Epithelial cell of proximal tubule (primary cell): Measurements from ENCODE around the gene SIGLEC10. TPM values are rescaled to one million over a fixed set of nuclear protein-coding genes. Genes with fewer than 3 reads are reported as not detected.
"Not testable (repeated sequence)": the region's sequence is repeated elsewhere in the genome, so short reads cannot be mapped to it uniquely, and the experiment has no call there.

Experiments
- DNase-seq: peaks from one replicate; pipeline ENCODE4 v3.0.0-alpha.2; 2011; ENCODE audit warnings: low read depth
- H3K4me3 ChIP-seq: 2 replicates; pipeline ENCODE4 v1.5.1; 2011; ENCODE audit warnings: low read depth, mild to moderate bottlenecking, low read length
- total RNA-seq: library from RNA; depleted of rRNA; stranded (reverse); fragments of >200 nt; gene quantifications from 2 replicates; pipeline ENCODE4 v1.2.3, GENCODE V29; 2015
- TF ChIP-seq, protein P1 (sequence below): conservative IDR thresholded peaks from 2 replicates; pipeline ENCODE4 v1.5.1; 2012; ENCODE audit warnings: low read depth, mild to moderate bottlenecking, low read length

Gene SIGLEC10
- total RNA-seq, 1 donor from 2014 or later = not detected

DNA sequence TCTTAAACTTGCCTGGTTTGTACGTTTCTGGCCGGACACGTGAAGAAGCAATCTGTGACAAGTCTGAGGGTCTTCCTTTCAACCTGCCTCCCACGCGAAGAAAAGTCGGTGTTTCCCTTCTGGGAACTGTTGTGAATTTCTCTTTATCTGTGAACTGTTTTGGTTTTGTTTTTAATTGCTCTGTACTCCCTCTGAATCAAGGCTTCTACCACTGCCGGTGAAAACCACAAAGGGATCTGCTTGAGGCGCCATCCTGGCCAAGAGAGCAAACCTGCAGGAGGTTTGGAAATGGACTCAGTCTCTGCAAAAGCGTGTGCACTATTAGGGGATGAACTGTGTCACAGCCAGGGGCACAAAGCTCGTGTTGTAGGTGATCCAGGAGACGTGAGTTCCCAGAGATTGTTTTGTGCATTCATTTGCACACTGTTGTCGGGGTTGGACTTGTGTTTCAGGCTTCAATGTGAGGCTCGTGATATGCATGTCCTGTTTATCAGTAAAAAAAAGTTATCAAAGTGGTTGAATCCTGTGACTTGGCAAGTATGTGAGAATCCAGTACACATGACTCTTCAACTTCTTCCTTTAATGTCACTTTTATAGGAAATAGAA, 31.1 kb upstream of the SIGLEC10 start:
- H3K4me3 ChIP-seq = no peak overlapping the region
- TF ChIP-seq, protein P1, sequence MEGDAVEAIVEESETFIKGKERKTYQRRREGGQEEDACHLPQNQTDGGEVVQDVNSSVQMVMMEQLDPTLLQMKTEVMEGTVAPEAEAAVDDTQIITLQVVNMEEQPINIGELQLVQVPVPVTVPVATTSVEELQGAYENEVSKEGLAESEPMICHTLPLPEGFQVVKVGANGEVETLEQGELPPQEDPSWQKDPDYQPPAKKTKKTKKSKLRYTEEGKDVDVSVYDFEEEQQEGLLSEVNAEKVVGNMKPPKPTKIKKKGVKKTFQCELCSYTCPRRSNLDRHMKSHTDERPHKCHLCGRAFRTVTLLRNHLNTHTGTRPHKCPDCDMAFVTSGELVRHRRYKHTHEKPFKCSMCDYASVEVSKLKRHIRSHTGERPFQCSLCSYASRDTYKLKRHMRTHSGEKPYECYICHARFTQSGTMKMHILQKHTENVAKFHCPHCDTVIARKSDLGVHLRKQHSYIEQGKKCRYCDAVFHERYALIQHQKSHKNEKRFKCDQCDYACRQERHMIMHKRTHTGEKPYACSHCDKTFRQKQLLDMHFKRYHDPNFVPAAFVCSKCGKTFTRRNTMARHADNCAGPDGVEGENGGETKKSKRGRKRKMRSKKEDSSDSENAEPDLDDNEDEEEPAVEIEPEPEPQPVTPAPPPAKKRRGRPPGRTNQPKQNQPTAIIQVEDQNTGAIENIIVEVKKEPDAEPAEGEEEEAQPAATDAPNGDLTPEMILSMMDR = no peak
- no peak for DNase-seq

DNA sequence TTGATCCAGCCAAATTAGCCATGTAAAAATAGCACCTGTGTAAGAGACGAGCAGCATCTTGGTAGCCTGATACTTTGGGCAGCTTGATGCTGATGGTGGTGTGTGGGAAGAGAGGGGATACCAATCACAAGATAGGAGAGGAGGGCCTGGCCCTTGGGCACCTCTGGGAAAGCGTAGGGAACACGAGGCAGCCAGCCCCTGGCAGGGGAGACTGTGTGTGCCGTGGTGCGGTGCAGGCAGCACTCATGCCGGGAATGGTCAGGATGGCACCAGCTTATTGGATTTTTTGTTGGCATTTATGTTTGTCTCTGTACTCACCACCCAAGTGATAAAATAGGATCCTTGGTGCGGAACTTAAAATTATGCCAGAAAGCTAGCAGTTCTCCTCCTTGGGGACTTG, 30.6 kb upstream of the SIGLEC10 start:
- DNase-seq = no peak
- no peak overlapping the region for H3K4me3 ChIP-seq
- TF ChIP-seq, protein P1 = no peak

DNA sequence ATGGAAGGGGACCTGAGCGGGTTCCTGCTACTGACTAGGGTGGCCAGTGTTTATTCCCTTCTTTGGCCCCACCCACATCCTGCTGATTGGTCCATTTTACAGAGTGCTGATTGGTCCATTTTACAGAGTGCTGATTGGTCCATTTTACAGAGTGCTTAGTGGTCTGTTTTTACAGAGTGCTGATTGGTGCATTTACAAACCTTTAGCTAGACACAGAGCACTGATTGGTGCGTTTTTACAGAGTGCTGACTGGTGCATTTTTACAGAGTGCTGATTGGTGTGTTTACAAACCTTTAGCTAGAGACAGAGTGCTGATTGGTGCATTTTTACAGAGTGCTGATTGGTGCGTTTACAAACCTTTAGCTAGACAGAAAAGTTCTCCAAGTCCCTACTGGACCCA, 30.1 kb upstream of the SIGLEC10 start:
- not testable (repeated sequence) for DNase-seq, H3K4me3 ChIP-seq

DNA sequence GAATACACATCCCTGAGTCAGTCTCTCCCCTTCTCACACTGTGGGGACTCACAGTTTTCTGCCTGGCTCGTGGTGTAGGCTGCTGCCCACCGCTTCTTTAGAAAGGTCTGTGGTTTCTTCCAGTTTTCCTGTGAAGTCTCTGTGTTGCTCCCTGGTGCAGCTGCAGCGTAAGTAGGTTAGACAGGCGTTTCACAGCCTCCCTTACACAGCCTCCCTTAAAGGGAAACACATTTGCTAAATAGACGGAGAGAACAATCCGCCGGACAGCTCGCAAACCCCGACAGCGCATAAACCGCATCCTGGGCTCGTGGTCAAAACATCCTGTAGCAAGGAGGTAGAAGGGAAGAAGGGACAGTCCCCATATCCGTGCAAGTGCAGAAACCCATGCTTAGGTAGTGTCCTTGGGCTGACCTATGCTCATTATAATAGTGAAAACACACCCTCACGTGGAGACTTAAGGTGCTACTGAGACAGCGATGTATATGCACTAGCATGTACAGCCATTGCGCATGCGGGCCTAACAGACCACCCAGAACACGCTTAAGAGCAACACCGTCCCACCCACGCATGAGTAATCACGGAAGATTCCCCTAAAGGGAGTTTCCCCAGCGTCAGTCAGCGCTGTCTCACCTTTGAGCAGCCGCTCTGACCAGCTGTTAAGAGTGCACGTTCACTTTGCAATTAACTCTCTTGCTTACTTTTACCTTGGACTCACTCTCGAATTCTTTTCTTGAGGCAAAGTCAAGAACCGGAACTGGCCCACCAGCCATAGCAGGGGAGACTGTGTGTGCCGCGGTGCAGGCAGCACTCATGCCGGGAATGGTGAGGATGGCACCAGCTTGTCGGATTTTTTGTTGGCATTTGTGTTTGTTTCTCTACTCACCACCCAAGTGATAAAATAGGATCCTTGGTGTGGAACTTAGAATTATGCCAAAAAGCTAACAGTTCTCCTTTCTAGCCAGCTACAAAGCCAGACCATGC, 24.3 kb upstream of the SIGLEC10 start:
- TF ChIP-seq, protein P1 = no peak
- DNase-seq = no peak
- H3K4me3 ChIP-seq = no peak overlapping the region

DNA sequence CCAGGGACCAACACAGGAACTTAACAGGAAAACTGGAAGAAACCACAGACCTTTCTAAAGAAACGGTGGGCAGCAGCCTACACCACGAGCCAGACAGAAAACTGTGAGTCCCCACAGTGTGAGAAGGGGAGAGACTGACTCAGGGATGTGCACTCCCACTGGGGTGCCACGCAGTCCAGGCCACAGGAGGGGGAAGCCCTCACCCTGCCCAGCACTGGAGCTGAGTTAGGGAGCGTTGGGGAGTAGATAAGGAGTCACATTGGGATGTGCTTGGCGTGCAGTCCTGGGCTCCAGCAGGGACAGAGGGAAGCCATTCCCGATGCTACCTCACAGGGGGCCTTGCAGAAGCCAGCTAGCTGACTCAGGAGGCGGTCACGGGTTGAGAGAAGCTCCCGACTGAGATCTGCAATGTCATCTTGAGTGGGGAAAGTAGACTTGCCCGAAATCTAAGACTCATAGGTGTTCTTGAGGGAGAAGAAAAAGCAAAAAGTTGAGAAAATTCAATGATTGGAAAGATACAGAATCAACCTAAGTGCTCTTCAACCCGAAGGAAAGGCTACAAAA, 23.5 kb upstream of the SIGLEC10 start:
- no peak overlapping the region for H3K4me3 ChIP-seq

DNA sequence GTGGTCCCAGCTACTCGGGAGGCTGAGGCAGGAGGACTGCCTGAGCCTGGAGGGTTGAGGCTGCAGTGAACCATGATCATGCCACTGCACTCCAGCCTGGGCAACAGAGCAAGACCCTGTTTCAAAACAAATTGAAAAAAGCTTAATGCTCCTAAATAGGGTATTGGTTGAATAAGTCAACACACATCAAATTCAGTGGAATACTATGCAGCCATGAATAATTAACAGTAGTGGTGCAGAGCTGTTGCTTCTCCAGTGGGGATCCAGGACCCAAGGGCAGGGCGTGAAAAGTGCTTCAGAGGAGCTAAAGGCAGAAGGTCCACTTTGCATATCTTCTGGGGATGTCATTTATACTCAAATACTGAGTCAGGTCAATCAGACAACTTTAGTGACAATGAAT, 22.6 kb upstream of the SIGLEC10 start:
- TF ChIP-seq, protein P1 = no peak
- DNase-seq = no peak
- no peak overlapping the region for H3K4me3 ChIP-seq

More for the DNA sequence above, 23.5 kb upstream of the SIGLEC10 start:
- TF ChIP-seq, protein P1 = no peak
- DNase-seq = no peak

DNA sequence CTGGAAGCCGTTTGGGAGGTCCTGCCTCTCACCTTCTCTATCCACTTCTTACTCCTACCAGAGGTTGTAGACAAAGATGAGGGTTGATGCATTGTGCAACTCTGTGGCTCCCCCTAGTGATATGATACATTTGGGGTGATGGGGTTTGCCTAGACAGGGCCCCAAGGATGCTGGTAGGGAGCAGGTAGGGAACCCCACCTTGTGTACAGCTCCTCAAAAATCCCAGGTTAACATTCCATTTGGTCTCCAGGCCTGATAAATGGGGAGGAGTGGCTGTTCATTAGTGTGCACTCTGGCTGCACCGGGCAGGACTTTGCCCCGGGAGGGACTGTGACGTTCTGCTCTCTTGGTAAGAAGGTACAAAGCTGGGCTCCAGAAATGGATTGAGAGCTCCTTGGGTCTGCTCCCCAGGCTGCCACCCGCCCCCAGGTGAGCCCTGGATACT, 21.6 kb upstream of the SIGLEC10 start:
- TF ChIP-seq, protein P1 = peak; percentile 46
- no peak for DNase-seq
- no peak overlapping the region for H3K4me3 ChIP-seq
